ENCODE results near the gene LRRC43. TPM values are rescaled to one million over a fixed set of nuclear protein-coding genes. Genes with fewer than 3 reads are reported as not detected.
A peak's percentile ranks its signal among the peaks of the same experiment; 100 is the strongest.

Gene LRRC43
- total RNA-seq, 5 donors from 2014 or later (not counting 1 experiment from before 2014, with no cell fraction given): 0.44 to 0.66 TPM; not detected in 3

DNA sequence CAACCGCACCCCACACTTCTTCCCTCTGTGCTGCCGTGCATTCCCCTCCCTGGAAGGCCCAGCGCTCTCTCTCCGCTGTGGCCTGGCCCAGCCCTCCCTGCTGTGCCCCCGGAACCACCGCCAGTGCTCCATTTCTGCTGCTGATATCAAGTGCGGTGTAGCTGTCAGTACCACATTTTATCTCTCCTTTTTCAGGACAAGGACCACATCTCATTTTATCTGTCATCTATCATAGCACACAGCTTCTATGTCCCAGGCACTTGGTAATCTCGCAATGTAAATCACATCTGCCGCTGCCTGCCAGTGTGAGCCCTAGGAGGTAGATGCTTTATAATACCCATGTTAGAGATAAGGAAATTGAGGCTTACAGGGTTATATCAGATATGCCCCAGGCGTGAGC is 27.2 kb upstream of the LRRC43 start:
- H3K27ac ChIP-seq (ENCODE audit: low read length): no peak overlapping the region
- 91% methylated on average over 6 of the region's 10 CpGs for WGBS (ENCODE audit: insufficient coverage)
- ChIA-PET POLR2A (no interaction called here), CTCF (no interaction called here)
- H3K9me3 Mint-ChIP-seq: no peaks in the 10 kb centered on the region
- H3K27me3 Mint-ChIP-seq: no peaks in the 10 kb centered on the region
- H3K27me3 ChIP-seq (replicated peaks in 1 of 2; ENCODE audit: control insufficient read depth in 2 of 2, extremely low read depth in 1 of 2, insufficient read depth in 2 of 2, low read length in 1 of 2): no peaks in the 10 kb centered on the region
- H3K4me1 ChIP-seq (ENCODE audit: control insufficient read depth in 1 of 2, extremely low read depth in 1 of 2, insufficient read depth in 2 of 2, low read length in 2 of 2): no peaks in the 10 kb centered on the region
- H3K27ac Mint-ChIP-seq: no peak overlapping the region
- H3K9me3 ChIP-seq: no peaks in the 10 kb centered on the region
- no peak overlapping the region for H3K4me3 ChIP-seq (ENCODE audit: control insufficient read depth in 1 of 2, extremely low read depth in 1 of 2, low read length in 1 of 2)
- no peaks in the 10 kb centered on the region for H3K36me3 ChIP-seq (ENCODE audit: control insufficient read depth in 2 of 2, extremely low read depth in 1 of 2, insufficient read depth in 1 of 2, low read length in 1 of 2)
- no peaks in the 10 kb centered on the region for H3K4me1 Mint-ChIP-seq
- DNase-seq: no peak
- ATAC-seq (replicated peaks in 1 of 4): no peak
- no peak overlapping the region for H3K4me3 Mint-ChIP-seq
- H3K36me3 Mint-ChIP-seq: peaks cover 3% of the 10 kb centered on the region

DNA sequence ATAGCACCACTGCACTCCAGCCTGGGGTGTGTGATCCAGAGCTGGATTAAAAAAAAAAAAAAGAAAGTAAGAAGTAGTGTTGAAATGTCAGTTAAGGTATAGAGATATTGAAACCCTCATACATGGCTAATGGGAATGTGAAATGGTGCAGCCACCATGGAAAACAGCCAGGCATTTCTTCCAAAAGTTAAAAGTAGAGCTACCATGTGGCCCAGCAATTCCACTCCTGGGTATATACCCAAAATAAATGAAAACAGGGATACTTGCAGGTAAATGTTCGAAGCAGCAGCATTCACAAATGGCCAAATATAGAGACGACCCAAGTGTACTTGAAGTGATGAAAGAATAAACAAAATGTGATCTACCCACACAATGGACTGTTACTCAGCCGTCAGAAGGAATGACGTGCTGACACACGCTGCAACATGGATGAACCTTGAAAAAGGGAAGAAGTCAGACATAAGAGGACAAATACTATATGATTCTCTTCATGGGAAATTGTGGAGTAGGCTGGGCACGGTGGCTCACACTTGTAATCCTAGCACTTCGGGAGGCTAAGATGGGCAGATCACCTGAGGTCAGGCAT is 24.1 kb upstream of the LRRC43 start:
- ATAC-seq (replicated peaks in 1 of 4) (no peak), DNase-seq (no peak)
- peaks cover 3% of the 10 kb centered on the region for H3K36me3 Mint-ChIP-seq
- ChIA-PET CTCF (no interaction called here), POLR2A (interaction anchor here in 1 of 2 donors (0.7 kb wide), 1 partner anchor 256 kb away, joined by 3 read pairs; no protein-coding TSS in a partner anchor)
- Histone ChIP-seq H3K9me3 (no peaks in the 10 kb centered on the region), H3K27me3 (replicated peaks in 1 of 2; ENCODE audit: control insufficient read depth in 2 of 2, extremely low read depth in 1 of 2, insufficient read depth in 2 of 2, low read length in 1 of 2) (peaks cover 0 to 2% of the 10 kb centered on the region in 2 experiments), H3K4me1 (ENCODE audit: control insufficient read depth in 1 of 2, extremely low read depth in 1 of 2, insufficient read depth in 2 of 2, low read length in 2 of 2) (peaks cover 0 to 17% of the 10 kb centered on the region in 2 experiments), H3K27ac (ENCODE audit: low read length) (no peak overlapping the region), H3K4me3 (ENCODE audit: control insufficient read depth in 1 of 2, extremely low read depth in 1 of 2, low read length in 1 of 2) (no peak overlapping the region), H3K36me3 (ENCODE audit: control insufficient read depth in 2 of 2, extremely low read depth in 1 of 2, insufficient read depth in 1 of 2, low read length in 1 of 2) (no peaks in the 10 kb centered on the region)
- H3K27me3 Mint-ChIP-seq: no peaks in the 10 kb centered on the region
- 90% methylated on average over 5 of the region's 7 CpGs for WGBS (ENCODE audit: insufficient coverage)
- no peak overlapping the region for H3K4me3 Mint-ChIP-seq
- H3K9me3 Mint-ChIP-seq: no peaks in the 10 kb centered on the region
- peaks cover 0 to 10% (median 4%) of the 10 kb centered on the region in 3 donors for H3K4me1 Mint-ChIP-seq
- H3K27ac Mint-ChIP-seq: no peak overlapping the region

DNA sequence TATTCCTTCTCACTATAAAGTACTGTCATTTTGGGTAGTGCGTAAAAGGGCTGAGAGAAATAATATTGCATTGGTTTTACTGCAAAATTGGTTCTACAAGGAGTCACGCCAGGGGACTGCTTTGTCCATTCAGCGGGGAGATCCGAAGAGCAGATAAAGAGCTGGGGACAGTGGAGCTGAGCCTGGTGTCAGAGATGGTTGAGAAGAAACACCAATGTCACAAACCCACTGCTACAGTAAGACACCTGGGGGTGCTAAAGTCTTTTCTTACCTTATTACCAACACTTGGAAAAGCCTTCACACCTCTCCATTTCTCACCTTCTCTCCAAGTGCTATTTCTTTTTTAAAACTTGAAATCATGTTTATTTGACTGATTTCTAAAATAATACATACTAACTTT is 23.0 kb upstream of the LRRC43 start:
- H3K27ac Mint-ChIP-seq: no peak overlapping the region
- Histone ChIP-seq H3K36me3 (ENCODE audit: control insufficient read depth in 2 of 2, extremely low read depth in 1 of 2, insufficient read depth in 1 of 2, low read length in 1 of 2) (no peaks in the 10 kb centered on the region), H3K4me3 (ENCODE audit: control insufficient read depth in 1 of 2, extremely low read depth in 1 of 2, low read length in 1 of 2) (no peak overlapping the region), H3K27me3 (replicated peaks in 1 of 2; ENCODE audit: control insufficient read depth in 2 of 2, extremely low read depth in 1 of 2, insufficient read depth in 2 of 2, low read length in 1 of 2) (peaks cover 0 to 2% of the 10 kb centered on the region in 2 experiments), H3K4me1 (ENCODE audit: control insufficient read depth in 1 of 2, extremely low read depth in 1 of 2, insufficient read depth in 2 of 2, low read length in 2 of 2) (peaks cover 0 to 20% of the 10 kb centered on the region in 2 experiments), H3K9me3 (no peaks in the 10 kb centered on the region), H3K27ac (ENCODE audit: low read length) (no peak overlapping the region)
- H3K36me3 Mint-ChIP-seq: peaks cover 3% of the 10 kb centered on the region
- ATAC-seq (replicated peaks in 1 of 4): no peak
- ChIA-PET CTCF (no interaction called here), POLR2A (no interaction called here)
- H3K4me3 Mint-ChIP-seq: no peak overlapping the region
- DNase-seq: no peak
- no peaks in the 10 kb centered on the region for H3K9me3 Mint-ChIP-seq
- H3K4me1 Mint-ChIP-seq: peaks cover 0 to 10% (median 4%) of the 10 kb centered on the region in 3 donors
- 93% methylated on average over 2 of the region's 4 CpGs for WGBS (ENCODE audit: insufficient coverage)
- H3K27me3 Mint-ChIP-seq: peaks cover 0 to under 1% of the 10 kb centered on the region in 2 donors

DNA sequence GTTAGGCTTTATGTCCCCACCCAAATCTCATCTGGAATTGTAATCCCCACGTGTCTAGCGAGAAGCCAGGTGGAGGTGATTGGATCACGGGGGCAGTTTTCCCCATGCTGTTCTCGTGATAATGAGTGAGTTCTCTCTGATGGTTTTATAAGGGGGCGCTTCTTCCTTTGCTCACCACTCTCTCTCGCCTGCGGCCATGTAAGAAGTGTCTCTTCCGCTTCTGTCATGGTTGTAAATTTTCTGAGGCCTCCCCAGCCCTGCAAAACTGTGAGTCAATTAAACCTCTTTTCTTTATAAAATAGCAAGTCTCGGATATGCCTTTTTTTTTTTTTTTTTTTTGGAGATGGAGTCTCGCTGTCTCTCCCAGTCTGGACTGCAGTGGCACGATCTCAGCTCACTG is 22.2 kb upstream of the LRRC43 start:
- Histone ChIP-seq H3K4me3 (ENCODE audit: control insufficient read depth in 1 of 2, extremely low read depth in 1 of 2, low read length in 1 of 2) (no peak overlapping the region), H3K9me3 (no peaks in the 10 kb centered on the region), H3K27ac (ENCODE audit: low read length) (no peak overlapping the region), H3K27me3 (replicated peaks in 1 of 2; ENCODE audit: control insufficient read depth in 2 of 2, extremely low read depth in 1 of 2, insufficient read depth in 2 of 2, low read length in 1 of 2) (peaks cover 0 to 2% of the 10 kb centered on the region in 2 experiments), H3K4me1 (ENCODE audit: control insufficient read depth in 1 of 2, extremely low read depth in 1 of 2, insufficient read depth in 2 of 2, low read length in 2 of 2) (peaks cover 0 to 20% of the 10 kb centered on the region in 2 experiments), H3K36me3 (ENCODE audit: control insufficient read depth in 2 of 2, extremely low read depth in 1 of 2, insufficient read depth in 1 of 2, low read length in 1 of 2) (no peaks in the 10 kb centered on the region)
- no peaks in the 10 kb centered on the region for H3K9me3 Mint-ChIP-seq
- CTCF ChIA-PET: no interaction called here
- no peak overlapping the region for H3K27ac Mint-ChIP-seq
- H3K36me3 Mint-ChIP-seq: peaks cover under 1% of the 10 kb centered on the region
- H3K4me3 Mint-ChIP-seq: no peak overlapping the region
- H3K27me3 Mint-ChIP-seq: peaks cover 0 to 3% of the 10 kb centered on the region in 2 donors
- no CpG with 5 or more reads among the region's 11 CpGs for WGBS (ENCODE audit: insufficient coverage)
- ATAC-seq (replicated peaks in 1 of 4) (no peak), DNase-seq (no peak)
- POLR2A ChIA-PET: no interaction called here
- peaks cover 0 to 10% (median 4%) of the 10 kb centered on the region in 3 donors for H3K4me1 Mint-ChIP-seq

DNA sequence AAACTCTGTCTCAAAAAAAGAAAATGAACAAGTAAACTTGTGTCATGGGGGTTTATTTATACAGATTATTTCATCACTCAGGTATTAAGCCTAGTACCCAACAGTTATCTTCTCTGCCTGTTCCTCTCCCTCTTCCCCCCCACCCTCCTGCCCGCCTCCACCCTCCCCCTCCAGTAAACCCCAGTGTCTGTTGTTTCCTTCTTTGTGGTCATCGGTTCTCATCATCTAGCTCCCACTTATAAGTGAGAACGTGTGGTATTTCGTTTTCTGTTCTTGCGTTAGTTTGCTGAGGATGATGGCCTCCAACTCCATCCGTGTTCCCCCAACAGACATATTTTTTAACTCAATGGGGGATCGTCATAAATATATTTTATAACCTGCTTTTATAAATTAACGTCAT is 21.2 kb upstream of the LRRC43 start:
- Histone ChIP-seq H3K36me3 (ENCODE audit: control insufficient read depth in 2 of 2, extremely low read depth in 1 of 2, insufficient read depth in 1 of 2, low read length in 1 of 2) (no peaks in the 10 kb centered on the region), H3K27me3 (replicated peaks in 1 of 2; ENCODE audit: control insufficient read depth in 2 of 2, extremely low read depth in 1 of 2, insufficient read depth in 2 of 2, low read length in 1 of 2) (peaks cover 0 to 8% of the 10 kb centered on the region in 2 experiments), H3K27ac (ENCODE audit: low read length) (peak overlapping the region; percentile 47), H3K4me3 (ENCODE audit: control insufficient read depth in 1 of 2, extremely low read depth in 1 of 2, low read length in 1 of 2) (no peak overlapping the region), H3K9me3 (no peaks in the 10 kb centered on the region), H3K4me1 (ENCODE audit: control insufficient read depth in 1 of 2, extremely low read depth in 1 of 2, insufficient read depth in 2 of 2, low read length in 2 of 2) (peaks cover 0 to 28% of the 10 kb centered on the region in 2 experiments)
- DNase-seq: peak in 8 of 35 experiments; percentile 6 to 60 (median 19)
- no peaks in the 10 kb centered on the region for H3K36me3 Mint-ChIP-seq
- peak in 3 of 4 experiments; percentile 19 to 24 (median 22) for ATAC-seq (replicated peaks in 1 of 4)
- whole genome bisulfite sequencing (ENCODE audit: insufficient coverage): no CpG with 5 or more reads among the region's 8 CpGs
- no peak overlapping the region for H3K4me3 Mint-ChIP-seq
- peaks cover 0 to 13% (median 5%) of the 10 kb centered on the region in 3 donors for H3K4me1 Mint-ChIP-seq
- peaks cover 0 to 3% of the 10 kb centered on the region in 2 donors for H3K27me3 Mint-ChIP-seq
- POLR2A ChIA-PET: interaction anchor here in 1 of 2 donors (0.6 to 0.7 kb wide), 2 partner anchors 243 to 286 kb away, joined by 3 to 4 read pairs; partner anchors contain the start of gene CFAP251
- no peaks in the 10 kb centered on the region for H3K9me3 Mint-ChIP-seq
- CTCF ChIA-PET: interaction anchor here in 1 of 2 donors (0.6 to 0.7 kb wide), 3 partner anchors 76 to 1738 kb away, joined by 3 to 4 read pairs (median 3); no protein-coding TSS in a partner anchor
- H3K27ac Mint-ChIP-seq: peak overlapping the region in 1 of 2 donors; percentile 36

DNA sequence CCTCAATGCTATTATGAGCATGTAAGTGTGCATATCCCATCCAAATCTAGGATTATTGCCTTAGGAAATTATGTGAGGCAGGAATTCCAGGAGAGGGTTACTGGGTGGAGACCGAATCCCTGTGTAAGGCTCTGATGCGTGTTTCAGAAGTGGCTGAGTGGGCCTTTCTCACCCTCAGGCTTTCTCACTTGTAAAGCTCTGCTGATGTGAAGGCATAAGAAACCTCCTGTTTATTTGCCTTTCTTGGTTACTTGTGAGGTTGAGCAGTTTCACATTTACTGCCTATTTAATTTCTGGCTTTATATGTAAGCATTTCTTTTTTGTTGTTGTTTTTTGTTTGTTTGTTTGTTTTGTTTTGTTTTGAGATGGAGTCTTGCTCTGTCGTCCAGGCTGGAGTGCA is 19.9 kb upstream of the LRRC43 start:
- Histone ChIP-seq H3K4me3 (ENCODE audit: control insufficient read depth in 1 of 2, extremely low read depth in 1 of 2, low read length in 1 of 2) (no peak overlapping the region), H3K4me1 (ENCODE audit: control insufficient read depth in 1 of 2, extremely low read depth in 1 of 2, insufficient read depth in 2 of 2, low read length in 2 of 2) (peaks cover 0 to 34% of the 10 kb centered on the region in 2 experiments), H3K27ac (ENCODE audit: low read length) (no peak overlapping the region), H3K36me3 (ENCODE audit: control insufficient read depth in 2 of 2, extremely low read depth in 1 of 2, insufficient read depth in 1 of 2, low read length in 1 of 2) (no peaks in the 10 kb centered on the region), H3K27me3 (replicated peaks in 1 of 2; ENCODE audit: control insufficient read depth in 2 of 2, extremely low read depth in 1 of 2, insufficient read depth in 2 of 2, low read length in 1 of 2) (peaks cover 0 to 14% of the 10 kb centered on the region in 2 experiments), H3K9me3 (no peaks in the 10 kb centered on the region)
- CTCF ChIA-PET: no interaction called here
- WGBS (ENCODE audit: insufficient coverage): 43% methylated on average over 1 of the region's 3 CpGs
- peaks cover 0 to 21% (median 13%) of the 10 kb centered on the region in 3 donors for H3K4me1 Mint-ChIP-seq
- H3K9me3 Mint-ChIP-seq: no peaks in the 10 kb centered on the region
- H3K27ac Mint-ChIP-seq: no peak overlapping the region
- DNase-seq: no peak
- POLR2A ChIA-PET: interaction anchor here in 1 of 2 donors (0.6 kb wide), 1 partner anchor 904 kb away, joined by 4 read pairs; no protein-coding TSS in a partner anchor
- ATAC-seq (replicated peaks in 1 of 4): no peak
- no peaks in the 10 kb centered on the region for H3K36me3 Mint-ChIP-seq
- H3K4me3 Mint-ChIP-seq: no peak overlapping the region
- peaks cover 0 to 3% of the 10 kb centered on the region in 2 donors for H3K27me3 Mint-ChIP-seq
